ENCODE results near the gene DSE.

DNA sequence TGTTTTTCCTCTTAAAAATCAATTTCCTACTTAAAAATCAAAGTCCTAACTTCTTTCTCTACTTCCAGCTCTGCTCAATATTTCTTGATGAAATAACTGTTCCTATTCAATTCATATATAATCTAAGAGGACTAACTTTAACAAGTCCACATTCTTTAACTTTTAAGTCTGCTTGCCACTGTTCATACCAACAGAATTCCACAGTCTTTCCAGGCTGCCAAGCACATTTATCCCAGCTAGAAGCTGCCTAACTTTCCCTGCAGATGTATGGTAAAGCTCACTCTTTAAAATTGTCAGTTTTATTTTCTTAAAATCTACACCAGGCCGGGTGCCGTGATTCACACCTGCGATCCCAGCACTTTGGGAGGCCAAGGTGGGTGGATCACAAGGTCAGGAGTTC lies 102.0 kb downstream of the DSE start:
- TF ChIP-seq EZH2 (IDR thresholded peaks at IDR 0.05) (no peak), CEBPB (IDR thresholded peaks at IDR 0.05; ENCODE audit: low read depth) (no peak), SP1 (IDR thresholded peaks at IDR 0.05; ENCODE audit: low read depth) (no peak), YY1 (IDR thresholded peaks at IDR 0.05; ENCODE audit: extremely low read depth, insufficient replicate concordance, low read depth, low read length) (no peak), POLR2AphosphoS5 (IDR thresholded peaks at IDR 0.05; ENCODE audit: low read depth, low read length) (no peak), JUND (IDR thresholded peaks at IDR 0.05) (no peak)
- TF ChIP-seq, protein P1, sequence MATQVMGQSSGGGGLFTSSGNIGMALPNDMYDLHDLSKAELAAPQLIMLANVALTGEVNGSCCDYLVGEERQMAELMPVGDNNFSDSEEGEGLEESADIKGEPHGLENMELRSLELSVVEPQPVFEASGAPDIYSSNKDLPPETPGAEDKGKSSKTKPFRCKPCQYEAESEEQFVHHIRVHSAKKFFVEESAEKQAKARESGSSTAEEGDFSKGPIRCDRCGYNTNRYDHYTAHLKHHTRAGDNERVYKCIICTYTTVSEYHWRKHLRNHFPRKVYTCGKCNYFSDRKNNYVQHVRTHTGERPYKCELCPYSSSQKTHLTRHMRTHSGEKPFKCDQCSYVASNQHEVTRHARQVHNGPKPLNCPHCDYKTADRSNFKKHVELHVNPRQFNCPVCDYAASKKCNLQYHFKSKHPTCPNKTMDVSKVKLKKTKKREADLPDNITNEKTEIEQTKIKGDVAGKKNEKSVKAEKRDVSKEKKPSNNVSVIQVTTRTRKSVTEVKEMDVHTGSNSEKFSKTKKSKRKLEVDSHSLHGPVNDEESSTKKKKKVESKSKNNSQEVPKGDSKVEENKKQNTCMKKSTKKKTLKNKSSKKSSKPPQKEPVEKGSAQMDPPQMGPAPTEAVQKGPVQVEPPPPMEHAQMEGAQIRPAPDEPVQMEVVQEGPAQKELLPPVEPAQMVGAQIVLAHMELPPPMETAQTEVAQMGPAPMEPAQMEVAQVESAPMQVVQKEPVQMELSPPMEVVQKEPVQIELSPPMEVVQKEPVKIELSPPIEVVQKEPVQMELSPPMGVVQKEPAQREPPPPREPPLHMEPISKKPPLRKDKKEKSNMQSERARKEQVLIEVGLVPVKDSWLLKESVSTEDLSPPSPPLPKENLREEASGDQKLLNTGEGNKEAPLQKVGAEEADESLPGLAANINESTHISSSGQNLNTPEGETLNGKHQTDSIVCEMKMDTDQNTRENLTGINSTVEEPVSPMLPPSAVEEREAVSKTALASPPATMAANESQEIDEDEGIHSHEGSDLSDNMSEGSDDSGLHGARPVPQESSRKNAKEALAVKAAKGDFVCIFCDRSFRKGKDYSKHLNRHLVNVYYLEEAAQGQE (IDR thresholded peaks at IDR 0.05; ENCODE audit: low read depth) = no peak
- TF ChIP-seq, protein P2, sequence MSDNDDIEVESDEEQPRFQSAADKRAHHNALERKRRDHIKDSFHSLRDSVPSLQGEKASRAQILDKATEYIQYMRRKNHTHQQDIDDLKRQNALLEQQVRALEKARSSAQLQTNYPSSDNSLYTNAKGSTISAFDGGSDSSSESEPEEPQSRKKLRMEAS (IDR thresholded peaks at IDR 0.05) = no peak
- TF ChIP-seq, protein P3, sequence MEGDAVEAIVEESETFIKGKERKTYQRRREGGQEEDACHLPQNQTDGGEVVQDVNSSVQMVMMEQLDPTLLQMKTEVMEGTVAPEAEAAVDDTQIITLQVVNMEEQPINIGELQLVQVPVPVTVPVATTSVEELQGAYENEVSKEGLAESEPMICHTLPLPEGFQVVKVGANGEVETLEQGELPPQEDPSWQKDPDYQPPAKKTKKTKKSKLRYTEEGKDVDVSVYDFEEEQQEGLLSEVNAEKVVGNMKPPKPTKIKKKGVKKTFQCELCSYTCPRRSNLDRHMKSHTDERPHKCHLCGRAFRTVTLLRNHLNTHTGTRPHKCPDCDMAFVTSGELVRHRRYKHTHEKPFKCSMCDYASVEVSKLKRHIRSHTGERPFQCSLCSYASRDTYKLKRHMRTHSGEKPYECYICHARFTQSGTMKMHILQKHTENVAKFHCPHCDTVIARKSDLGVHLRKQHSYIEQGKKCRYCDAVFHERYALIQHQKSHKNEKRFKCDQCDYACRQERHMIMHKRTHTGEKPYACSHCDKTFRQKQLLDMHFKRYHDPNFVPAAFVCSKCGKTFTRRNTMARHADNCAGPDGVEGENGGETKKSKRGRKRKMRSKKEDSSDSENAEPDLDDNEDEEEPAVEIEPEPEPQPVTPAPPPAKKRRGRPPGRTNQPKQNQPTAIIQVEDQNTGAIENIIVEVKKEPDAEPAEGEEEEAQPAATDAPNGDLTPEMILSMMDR (IDR thresholded peaks at IDR 0.05 in 2 of 3, conservative IDR thresholded peaks at IDR 0.05 in 1 of 3; ENCODE audit: borderline replicate concordance in 1 of 3, insufficient read depth in 1 of 3, low read depth in 2 of 3, low read length in 2 of 3) = no peak
- TF ChIP-seq, protein P4, sequence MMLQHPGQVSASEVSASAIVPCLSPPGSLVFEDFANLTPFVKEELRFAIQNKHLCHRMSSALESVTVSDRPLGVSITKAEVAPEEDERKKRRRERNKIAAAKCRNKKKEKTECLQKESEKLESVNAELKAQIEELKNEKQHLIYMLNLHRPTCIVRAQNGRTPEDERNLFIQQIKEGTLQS (IDR thresholded peaks at IDR 0.05) = no peak
